Measurements from ENCODE around the gene CENATAC. TPM values are rescaled to one million over a fixed set of nuclear protein-coding genes. Genes with fewer than 3 reads are reported as not detected.
A peak's percentile ranks its signal among the peaks of the same experiment; 100 is the strongest.

Gene CENATAC
- total RNA-seq, 1 donor from 2014 or later: 14.1 TPM

GRCh38 chr11:119044708-119045107, 46.8 kb downstream of the CENATAC start:
- TF ChIP-seq CTCF (conservative IDR thresholded peaks at IDR 0.05; ENCODE audit: low read depth, low read length): peak; percentile 25
- no peak overlapping the region for H3K4me3 ChIP-seq (ENCODE audit: low read depth, low read length)
- no peak for DNase-seq (ENCODE audit: low read depth)

- H3K4me3 ChIP-seq (ENCODE audit: low read depth, low read length): no peak overlapping the region
- DNase-seq (ENCODE audit: low read depth): no peak
- no peak for TF ChIP-seq CTCF (conservative IDR thresholded peaks at IDR 0.05; ENCODE audit: low read depth, low read length)
These were observed 48.6 kb downstream of the CENATAC start for GRCh38 chr11:119046489-119046888.

DNA sequence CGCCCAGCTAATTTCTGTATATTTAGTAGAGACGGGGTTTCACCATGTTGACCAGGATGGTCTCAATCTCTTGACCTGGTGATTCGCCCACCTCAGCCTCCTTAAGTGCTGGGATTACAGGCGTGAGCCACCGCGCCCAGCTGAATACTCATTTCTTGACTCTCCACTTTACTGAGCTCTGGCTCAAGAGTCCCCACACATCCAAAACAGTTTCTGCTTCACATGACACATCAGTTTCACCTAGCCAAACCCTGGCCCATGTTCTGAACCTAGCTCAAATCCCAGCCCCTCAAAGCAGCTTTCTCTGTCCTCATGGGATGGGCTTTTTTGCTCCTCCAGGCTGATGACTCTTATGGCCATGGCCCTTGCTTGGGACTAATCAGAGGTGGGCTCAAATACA, 49.3 kb downstream of the CENATAC start:
- no peak for TF ChIP-seq CTCF (conservative IDR thresholded peaks at IDR 0.05; ENCODE audit: low read depth, low read length)
- DNase-seq (ENCODE audit: low read depth): no peak

DNA sequence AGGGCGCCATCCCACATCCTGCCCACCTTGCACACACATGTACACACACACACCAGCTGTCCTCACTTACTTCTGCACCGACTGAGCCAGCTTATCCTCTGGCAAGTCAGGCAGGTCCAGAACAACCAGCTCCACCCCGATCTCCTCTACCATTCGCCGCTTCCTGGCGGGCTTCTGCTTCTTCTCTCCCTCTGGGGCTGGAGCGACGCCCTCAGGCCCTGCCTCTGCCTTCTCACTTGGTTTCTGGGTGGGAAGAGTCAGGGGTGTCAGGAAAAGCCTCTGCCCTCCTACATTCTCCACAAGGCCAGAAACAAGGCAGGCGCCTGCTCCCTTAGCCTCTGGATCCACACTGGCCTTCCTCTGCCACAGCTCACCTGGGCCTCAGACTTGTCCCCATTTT, 50.7 kb downstream of the CENATAC start:
- no peak overlapping the region for H3K4me3 ChIP-seq (ENCODE audit: low read depth, low read length)
- no peak for DNase-seq (ENCODE audit: low read depth)
- TF ChIP-seq CTCF (conservative IDR thresholded peaks at IDR 0.05; ENCODE audit: low read depth, low read length): no peak

More for the DNA sequence above, 49.3 kb downstream of the CENATAC start:
- no peak overlapping the region for H3K4me3 ChIP-seq (ENCODE audit: low read depth, low read length)

GRCh38 chr11:119049081-119049480, 51.1 kb downstream of the CENATAC start:
- no peak overlapping the region for H3K4me3 ChIP-seq (ENCODE audit: low read depth, low read length)
- no peak for DNase-seq (ENCODE audit: low read depth)
- TF ChIP-seq CTCF (conservative IDR thresholded peaks at IDR 0.05; ENCODE audit: low read depth, low read length): no peak

DNA sequence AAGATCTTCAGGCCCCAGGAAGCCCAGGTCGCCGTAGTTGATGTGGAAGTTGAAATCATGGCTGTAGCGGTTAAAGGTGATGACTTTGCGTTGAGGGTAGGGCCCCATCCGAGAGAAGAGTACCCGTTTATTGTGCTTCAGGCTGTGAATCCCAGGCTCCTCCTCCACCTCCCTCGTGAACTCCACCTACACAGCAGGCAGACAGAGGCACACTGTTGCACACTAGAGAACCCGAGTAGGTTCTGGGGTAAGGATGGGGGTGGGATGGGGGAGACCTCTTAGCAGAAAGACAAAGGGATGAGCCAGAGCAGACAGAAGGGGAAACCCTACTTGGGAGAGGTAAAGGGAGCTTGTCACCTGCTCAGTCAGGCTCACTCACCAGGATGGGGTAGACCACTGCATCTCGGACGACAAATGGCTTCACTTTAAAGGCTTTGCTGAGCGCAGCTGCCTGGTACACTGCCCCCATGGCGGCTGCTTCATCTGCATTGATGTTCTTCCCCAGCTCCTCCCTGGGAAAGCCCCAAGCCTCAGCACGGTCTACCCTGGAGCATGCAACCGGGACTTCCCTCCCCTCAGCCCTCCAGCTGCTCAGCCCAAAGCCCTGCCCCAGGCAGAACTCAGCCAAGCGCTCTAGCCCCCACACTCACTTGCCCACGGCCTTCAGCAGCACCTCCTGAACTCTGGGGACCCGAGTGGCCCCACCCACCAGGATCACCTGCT, 53.7 kb downstream of the CENATAC start:
- H3K4me3 ChIP-seq (ENCODE audit: low read depth, low read length): no peak overlapping the region
- no peak for DNase-seq (ENCODE audit: low read depth)
- TF ChIP-seq CTCF (conservative IDR thresholded peaks at IDR 0.05; ENCODE audit: low read depth, low read length): no peak

All from epithelial cell of proximal tubule (primary cell).